Stimulated activated CD4-positive, alpha-beta T cell treated with anti-CD3 and anti-CD28 coated beads, TNF-alpha, amount 100 ng/mL, for 48 hours (primary cell): ENCODE measurements around the gene THSD4.
"Not testable (repeated sequence)": the region's sequence is repeated elsewhere in the genome, so short reads cannot be mapped to it uniquely, and the experiment has no call there.

Experiments
- DNase-seq, 3 donors: peaks; one replicate each; pipeline ENCODE4 v3.0.0-alpha.2; 2020; ENCODE audit warnings: low read depth in 3 of 3

THSD4 gene

DNA sequence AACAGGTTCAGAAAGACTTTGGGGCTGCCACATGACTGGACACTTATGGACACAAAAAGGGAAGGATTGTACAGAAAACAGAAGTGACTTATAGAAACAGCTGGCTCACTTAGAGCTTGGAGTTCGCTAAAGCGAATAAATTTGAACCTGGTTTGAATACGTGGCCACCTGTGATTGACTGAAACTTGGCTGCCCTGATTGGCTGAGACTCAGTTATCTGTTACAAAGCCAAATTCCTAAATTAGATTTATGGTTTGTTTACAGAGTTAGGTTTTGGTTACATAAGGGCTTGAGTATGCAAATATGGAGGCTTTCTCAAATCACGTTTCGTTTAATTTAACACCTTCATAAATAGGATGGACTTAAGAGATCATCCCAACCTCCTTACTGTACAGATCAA, 270.2 kb downstream of the THSD4 start:
- DNase-seq, result no peak

DNA sequence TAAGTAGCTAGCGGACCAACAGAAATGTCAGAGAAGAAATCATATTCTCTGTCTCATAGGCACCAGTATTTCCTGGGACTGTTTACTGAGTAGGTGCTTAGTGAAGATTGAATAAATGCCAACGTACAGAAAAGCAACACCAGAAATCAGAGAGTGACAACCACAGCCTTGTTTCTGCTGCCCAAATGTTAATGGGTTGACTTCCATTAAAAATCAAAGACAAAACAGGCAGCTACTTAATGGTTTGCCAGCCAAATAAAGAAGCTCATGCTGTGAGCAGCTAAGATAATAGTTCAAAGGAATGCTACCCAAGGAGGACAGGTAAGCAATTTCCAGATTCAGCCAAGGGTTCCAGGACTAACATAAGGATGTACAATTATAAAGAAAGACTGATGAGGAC, 270.7 kb downstream of the THSD4 start:
- no peak for DNase-seq

DNA sequence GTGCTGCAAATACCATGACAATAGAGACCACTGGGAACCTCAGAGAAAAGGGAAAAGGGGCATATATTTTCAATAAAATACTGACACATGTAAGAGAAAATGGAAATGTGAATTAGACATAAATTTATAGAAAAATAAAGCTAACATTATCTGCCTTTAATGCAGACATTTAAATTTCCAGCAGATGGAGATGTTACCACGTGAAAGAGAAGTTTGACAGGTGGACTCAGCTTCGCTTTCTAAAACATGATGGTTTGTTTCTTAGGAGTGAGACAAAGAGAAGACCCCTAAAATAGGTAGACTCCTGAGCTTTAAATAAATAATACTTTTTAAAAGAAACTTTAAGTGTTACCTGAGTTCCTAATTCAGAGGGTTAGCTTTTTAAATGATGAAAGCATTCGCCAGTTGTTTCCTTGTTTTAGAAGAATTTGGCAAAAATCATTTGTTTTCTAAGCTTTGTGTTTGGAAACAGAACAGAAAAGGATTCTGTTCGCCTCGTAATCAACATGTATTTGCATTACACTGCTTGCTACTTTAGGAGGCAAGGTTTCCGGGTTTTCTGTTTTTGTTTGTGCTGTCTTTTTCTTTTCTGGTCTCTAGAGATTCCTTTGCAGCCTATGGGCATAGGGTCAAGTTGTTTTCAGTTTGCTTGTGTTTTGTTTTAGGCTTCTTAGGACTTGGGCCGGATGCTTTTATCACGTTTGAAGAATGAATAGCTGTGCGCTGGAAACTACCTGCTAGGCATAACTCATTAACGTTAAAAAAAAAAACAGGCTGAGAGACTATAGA, 271.4 kb downstream of the THSD4 start:
- DNase-seq, result no peak

DNA sequence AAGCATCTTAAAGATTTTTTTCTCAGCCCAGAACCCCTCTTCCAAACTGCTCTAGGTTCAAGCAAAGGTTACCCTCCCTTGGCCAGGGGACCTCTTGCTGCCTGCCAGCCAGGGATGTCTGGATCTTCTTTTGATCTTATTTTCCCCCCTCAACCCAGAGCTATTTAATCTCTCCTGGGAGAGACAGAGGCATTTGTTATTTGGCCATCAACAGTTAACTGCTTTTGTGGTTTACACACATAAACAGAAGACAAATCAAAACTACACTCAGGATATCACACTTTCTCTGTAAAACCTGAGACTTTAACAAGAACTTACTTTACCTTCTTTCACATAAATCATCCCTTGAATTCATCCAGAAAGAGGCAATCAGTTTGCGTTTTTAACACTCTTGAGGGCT, 272.5 kb downstream of the THSD4 start:
- no peak for DNase-seq

DNA sequence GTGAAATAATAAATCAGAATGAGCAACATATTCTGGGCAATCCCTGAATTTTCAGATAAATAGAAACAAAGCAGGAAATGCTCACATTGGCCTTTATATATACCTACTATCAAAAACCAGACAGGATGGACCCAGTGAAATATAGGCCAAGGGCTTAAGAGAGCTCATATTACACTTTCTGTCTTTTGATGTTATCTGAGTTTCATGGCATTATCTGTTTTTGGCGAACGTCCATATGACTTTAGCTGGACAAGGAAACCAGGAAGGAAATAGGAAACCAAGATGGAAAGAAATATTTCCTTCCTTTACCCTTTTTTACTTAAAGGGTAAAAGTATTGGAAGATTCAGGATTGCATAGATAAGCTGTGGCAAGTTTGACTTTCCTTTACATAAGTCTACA, 274.8 kb downstream of the THSD4 start:
- no peak for DNase-seq

DNA sequence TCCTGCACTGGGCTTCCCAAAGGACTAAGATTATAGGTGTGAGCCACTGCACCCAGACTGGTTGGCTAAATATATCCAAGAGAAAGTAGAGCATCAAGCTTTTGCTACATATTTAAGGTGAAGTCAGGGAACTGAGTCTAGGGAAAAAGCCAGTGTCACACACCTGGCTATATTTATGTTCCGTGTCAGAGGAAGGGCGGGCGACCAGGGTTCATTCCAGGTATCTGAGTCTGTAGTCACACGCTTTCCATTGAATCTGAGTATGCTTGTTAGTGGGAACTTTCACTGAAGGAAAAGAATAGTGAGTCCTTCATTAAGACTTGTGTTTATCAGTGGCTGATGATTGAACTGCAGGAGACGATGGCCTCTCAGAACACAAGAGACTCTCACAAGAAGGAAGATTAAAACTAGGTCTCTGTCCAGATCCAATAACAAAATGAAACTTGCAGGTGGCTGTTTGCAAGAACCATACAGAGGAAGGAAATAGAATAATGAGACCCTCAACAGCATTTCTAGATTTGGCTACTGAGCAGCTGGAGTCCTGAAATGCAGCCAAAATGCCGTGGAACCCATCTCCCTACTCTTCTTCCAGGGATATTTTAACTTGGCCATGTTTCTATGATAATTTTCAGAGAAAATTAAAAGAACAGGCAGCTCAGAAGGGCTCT, 276.3 kb downstream of the THSD4 start:
- no peak for DNase-seq

DNA sequence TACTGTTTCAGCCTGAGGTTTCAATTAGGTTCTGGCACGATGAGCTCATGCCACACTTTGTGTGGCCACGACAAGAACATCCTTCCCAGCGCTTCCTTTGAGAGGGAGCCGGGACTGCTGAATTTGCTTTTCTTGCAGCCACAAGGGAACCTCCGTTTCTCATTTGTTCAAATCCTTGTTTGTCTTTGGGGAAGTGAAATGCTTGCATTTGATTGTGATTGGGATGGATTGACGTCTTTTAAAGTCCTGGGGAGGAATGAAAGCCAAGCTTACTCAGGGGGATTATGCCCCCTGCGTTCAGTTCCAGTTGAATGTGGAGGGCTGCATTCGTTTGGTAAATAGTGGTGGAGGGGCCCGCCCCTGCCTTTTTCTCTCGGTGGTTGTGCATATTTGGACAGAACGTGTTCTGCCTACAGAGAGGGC, 277.6 kb downstream of the THSD4 start:
- DNase-seq, result no peak

DNA sequence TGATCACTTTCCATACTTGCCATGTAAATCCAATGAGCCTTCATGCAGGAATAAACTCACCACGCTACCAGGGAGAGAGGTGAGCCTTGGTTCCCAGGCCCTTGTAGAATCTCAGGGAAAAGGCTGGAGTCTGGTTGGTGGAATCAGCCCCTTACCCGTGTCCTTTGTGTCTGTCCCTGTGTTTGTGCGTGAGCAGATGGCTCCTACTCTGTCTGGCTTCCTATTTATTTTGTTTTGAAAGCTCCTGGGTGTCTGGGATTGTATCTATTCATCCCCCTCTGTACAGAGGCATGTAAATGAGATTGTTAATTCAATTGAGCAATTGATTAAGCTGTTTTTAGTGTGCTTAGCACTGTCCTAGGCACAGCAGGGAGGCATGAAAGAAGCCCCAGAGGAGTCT, 278.1 kb downstream of the THSD4 start:
- no peak for DNase-seq

DNA sequence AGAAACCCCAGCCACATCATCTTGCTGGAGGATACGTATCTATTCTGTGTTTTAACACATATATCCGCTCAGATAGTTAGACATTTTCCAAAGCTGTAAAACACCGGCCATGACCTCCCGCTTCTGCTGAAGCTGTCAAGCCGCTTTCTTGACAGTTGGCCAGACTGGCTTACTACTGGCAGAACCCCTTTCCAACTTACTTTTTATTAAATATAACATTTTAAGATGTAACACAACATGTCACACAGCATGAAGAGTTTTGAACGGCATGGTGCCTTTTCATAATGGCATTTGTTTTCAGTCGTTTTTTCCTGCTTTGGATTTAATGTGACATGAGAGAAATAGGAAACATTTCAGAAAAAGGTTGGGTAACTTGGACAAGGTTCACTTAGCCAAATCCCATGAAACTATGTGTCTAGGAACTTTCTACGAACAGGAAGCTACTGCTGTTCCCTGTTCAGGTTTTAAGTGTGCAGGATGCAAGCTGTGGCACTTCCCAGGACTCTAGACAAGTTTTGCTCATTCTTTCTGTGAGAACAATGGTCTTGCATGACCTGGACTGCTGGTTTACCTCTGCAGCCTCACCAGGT, 281.4 kb downstream of the THSD4 start:
- no peak for DNase-seq

DNA sequence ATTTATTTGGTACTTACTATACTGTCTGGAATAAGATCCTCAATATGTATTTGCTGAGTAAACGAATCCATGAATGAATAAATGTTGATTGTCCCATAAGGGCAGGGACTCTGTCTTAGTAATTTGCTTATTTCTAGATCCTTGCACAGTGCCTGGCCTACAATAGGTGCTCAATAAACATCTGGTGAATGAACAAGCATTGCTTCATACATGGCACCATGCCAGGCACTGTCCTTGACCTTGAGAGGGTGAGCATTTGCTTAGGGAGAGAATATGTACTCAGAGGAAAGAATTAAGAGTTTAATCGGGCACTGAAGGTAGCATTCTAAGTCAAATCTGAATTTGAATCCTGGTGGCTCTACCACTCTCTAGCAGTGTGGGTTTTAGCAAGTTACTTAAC, 282.1 kb downstream of the THSD4 start:
- DNase-seq, result no peak

DNA sequence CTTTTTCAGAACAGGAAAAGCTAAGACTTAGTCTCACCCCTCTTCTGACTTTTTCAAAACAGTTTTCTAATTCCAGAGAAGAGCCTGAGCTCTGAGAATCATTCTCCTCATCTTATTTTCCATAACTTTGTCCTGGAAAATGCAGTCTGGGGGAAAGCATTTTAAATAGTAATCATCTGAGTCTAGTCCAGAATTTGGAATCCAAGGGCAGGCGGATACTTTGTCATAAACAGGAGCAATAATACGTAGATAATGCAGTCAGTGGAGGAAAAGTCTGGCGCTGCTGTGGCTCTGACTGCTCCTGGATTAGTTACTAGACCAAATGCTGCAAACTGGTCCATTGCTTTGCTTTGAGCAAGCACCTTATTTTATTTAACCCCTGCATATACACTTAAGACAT, 285.0 kb downstream of the THSD4 start:
- DNase-seq, result no peak

DNA sequence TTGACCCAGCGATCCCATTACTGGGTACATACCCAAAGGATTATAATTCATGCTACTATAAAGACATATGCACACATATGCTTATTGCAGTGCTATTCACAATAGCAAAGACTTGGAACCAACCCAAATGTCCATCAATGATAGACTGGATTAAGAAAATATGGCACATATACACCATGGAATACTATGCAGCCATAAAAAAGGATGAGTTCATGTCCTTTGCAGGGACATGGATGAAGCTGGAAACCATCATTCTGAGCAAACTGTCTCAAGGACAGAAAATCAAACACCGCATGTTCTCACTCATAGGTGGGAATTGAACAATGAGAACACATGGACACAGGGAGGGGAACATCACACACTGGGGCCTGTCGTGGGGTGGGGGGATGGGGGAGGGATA, 286.5 kb downstream of the THSD4 start:
- not testable (repeated sequence) for DNase-seq

DNA sequence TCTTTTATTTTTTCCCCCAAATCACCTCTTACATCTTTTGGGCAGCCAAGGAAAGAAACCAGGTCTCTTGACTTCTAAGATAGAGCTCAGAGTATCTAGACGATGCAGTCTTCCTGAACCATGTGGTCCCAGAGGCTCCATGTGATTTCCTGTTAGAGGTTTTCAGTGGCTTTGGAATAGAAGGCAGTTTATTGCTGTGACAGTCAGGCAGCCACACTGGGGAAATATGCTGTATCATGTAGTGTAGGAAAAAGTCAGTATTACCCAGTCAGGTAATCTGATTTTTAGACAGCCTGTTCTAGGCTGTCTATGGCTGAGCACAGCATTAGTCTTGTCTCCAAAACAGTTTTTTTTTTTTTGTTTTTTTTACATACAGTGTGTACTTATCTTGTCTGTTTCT, 294.3 kb downstream of the THSD4 start:
- DNase-seq, result no peak

DNA sequence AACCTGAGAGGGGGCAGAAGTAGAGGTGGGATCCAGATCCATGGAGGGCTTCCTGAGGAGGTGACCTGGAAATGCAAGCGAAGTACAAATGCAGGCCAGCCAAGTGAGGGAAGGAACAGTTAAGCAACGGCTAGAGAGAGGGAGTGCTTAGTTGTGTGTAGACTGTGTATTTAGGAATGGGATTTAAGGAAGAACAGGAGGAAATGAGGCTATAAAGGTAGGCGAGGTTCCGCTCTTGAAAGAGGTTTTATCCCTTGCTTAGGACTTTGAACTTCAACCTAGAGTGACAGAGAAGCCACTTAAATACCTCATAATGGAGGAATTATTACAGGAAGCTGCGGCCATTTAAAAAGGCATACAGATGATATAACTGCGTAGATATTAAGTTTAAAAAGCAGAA, 295.1 kb downstream of the THSD4 start:
- no peak for DNase-seq

DNA sequence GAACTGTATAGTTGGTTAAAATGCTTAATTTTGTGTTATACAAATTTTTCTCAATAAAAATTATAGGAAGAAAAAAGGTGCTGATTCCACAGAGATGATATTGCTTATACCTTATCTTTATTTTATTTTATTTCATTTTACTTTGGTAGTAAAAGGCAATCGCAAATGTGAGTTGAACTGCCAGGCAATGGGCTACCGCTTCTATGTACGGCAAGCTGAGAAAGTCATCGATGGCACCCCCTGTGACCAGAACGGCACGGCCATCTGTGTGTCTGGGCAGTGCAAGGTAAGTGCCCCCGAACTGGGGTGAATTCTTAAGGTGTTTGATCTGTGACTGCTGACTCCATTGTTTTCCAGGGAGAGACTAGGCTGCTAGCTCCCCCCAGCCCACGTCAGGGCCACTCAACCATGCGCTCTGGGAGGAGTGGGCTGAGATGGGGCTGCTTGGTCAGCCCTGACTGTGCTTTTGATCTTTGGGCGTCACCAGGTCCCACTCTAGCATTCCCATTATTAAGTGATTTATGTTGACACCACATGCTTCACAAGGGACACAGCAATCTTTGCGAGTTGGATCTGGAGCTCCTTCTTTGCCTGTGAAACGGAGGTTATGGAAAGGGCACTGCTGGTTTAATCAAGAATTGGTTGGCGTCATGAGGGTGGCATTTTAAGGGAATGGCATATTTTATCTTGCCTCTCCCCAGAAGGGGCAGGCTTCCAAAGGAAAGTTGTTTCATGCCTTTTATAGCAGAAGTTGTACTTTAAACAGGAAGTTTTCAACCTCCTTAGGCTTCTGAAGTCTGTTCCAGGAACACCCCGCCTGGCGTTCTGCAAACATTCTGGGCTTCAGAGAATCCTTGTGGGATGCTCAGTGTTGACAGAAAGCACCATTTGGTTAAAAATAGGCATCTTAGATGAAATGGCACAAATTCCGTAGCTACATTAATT, 296.5 kb downstream of the THSD4 start:
- DNase-seq, result no peak

DNA sequence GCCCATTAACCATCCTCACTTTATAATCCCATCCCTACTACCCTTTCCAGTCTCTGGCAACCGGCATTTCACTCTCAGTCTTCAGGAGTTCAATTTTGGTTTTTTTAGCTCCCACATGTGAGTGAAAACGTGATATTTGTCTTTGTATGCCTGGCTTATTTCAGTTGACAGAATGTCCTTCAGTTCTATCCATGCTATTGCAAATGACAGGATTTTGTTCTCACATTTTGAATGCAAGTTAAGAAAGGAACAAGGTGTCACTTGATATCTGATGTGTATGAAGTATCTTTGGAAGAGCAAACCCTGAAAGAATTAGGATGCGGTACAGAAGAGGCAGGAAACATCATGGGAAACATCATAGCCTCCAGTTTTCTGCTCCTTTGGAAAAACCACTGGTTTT, 298.1 kb downstream of the THSD4 start:
- no peak for DNase-seq

DNA sequence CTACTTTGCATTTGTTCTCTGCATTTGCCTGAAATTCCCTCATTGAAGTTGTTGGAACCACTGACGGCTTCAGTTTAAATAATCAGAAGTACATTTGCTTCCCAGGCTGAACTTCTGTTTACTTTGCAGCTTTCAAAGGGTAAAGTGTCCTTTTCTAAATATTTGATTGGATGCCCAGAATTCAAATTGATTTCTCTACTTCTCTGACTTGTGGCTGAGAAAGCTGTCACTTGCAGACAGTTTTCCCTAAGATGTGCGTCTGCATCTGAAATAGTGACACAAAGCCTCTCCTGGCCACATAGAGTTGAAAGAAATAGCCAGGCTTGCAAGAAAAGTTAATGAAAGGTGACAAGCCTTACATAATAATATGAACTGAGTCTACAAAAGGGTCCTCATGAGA, 299.6 kb downstream of the THSD4 start:
- no peak for DNase-seq

DNA sequence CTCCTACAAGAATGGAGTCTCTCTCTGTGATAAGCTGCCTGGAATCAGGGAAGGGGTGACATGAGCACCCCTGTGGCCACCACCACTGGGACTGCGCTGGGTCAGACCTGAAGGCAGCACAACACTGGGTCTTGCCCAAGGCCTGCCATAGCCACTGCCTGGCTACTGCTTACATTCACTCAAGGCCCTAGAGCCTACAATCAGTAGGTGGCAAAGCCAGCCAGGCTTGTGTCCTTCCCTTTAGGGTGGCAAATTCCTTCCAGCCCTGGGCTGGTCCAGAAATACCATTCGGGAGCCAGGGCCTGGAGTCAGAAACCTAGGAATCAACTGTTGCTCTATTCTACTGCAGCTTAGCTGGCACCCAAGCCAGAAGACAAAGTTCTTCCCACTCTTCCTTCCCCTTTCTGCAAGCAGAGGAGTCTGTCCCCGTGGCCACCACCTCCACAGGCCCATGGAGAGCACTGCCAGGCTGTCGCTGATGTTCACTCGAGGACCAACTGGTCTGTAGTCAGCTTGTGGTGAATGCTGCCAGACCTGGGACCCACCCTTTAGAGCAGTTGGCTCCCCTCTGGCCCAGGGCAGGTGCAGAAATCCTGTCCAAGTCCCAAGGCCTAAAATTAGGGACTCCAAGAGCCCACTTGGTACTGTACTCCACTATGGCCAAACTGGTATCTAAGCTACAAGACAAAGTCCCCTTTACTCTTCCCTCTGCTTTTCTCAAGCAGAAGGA, 307.4 kb downstream of the THSD4 start:
- no peak for DNase-seq

DNA sequence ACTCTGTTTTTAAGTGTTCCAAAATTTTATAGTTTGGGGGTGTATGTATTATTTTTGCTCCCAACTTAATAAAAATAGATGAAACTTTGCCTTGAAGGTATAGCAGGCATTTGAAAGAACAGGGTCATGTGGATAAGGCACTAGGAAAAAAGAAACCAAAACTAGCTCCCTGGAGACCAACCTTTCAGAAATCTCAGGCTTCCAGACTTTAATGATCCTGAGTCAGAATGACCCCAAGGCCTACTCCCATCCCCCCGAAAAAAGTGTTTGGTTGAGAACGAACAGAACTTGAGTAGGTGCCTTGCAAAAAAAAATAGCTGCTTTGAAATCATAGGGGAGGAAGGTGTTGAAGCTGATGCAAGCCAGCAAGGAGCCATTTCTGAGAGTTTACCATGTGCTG, 309.5 kb downstream of the THSD4 start:
- no peak for DNase-seq

DNA sequence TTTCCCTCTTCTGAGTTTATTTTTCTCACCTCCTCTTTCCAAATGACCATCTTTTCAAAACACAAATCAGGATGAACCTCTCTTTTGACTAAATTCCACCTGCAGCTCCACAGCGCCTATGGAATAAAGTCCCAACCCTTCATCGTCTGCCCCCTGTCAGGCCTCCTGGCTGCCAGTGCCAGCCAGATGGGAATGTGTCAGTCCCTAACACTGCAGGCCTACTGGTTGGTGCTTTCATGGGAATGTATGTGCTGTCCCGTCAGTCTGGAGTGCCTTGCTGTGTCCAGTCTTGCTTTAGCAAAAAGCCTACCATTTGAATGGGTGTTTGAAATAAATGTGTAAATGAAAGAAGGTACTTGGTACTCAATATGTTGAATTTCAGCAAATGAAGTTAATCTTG, 310.1 kb downstream of the THSD4 start:
- no peak for DNase-seq

DNA sequence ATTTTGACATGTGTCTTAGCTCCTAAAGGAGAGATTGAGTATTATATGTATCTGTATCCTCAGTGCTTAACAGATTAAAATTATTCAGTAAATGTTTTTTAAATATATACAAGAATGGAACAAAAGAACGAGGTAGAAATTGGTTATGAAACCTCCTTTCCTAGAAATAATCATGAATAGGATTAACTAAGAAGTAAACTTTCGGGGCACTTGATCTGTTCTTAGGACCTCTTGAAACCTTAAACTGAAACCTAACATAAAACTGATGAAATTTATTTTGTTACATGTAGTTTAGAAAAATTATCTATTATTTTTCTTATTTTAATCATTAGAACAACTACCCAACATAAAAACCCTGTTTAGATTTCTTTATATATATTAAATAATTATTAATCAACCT, 311.5 kb downstream of the THSD4 start:
- no peak for DNase-seq
